ENCODE measurements around the gene RGL1.
"Not testable (repeated sequence)": the region's sequence is repeated elsewhere in the genome, so short reads cannot be mapped to it uniquely, and the experiment has no call there.

RGL1 gene

GRCh38 chr1:183783767-183784637, 20.9 kb upstream of the RGL1 start:
- intact Hi-C loops (cut with DNase I): no loop called here
- peak in 4 of 10 donors; percentile 22 to 84 (median 34) for DNase-seq

GRCh38 chr1:183785921-183786320, 19.0 kb upstream of the RGL1 start:
- intact Hi-C loops (cut with DNase I); DNase-seq: not testable (repeated sequence)

GRCh38 chr1:183787704-183788103, 17.2 kb upstream of the RGL1 start:
- intact Hi-C loops (cut with DNase I): no loop called here
- no peak for DNase-seq

DNA sequence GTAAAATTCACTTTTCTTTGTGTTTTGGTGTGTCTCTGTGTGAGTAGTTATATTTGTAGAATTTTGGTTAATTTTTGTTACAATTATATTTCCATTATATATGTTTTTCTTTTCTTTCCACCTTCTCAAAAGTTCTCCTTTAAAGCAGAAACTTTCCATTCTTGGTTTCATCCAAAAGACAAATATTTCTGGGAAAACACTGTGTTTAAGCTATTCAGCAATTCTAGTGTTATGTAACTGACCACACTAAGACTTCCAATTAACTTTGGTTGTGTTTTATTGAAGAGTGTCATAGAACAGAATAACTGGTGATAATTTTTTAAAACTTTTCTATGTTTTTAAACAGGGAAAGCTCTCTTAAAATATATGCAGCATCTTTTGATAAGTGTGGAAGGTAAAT, 13.6 kb upstream of the RGL1 start:
- intact Hi-C loops (cut with DNase I): no loop called here

DNA sequence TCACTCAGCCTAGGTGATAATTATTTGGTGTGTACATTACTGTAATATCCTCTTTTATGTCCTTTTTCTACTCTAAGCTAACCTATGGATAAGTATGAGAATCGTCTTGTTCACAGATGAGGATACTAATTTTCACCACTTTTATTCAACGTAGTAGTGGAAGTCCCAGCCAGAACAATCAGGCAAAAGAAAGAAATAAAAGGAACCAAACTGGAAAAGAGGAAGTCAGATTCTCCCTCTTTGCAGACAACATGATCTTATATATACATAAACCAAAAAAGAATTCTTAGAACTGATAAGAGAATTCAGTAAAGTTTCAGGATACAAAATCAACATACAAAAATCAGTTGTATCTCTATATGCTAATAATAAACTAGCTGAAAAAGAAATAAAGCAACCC, 12.6 kb upstream of the RGL1 start:
- intact Hi-C loops (cut with DNase I): no loop called here
- no peak for DNase-seq

More for the DNA sequence above, 13.6 kb upstream of the RGL1 start:
- DNase-seq: no peak

GRCh38 chr1:183794088-183794487, 10.8 kb upstream of the RGL1 start:
- no peak for DNase-seq
- intact Hi-C loops (cut with DNase I): no loop called here

GRCh38 chr1:183800449-183800848, 4.5 kb upstream of the RGL1 start:
- intact Hi-C loops (cut with DNase I): loop anchor here (10.0 kb wide), 2 partner anchors 156 to 254 kb away; partner anchors contain the start of gene TSEN15
- DNase-seq: no peak

GRCh38 chr1:183801649-183802048, 3.3 kb upstream of the RGL1 start:
- intact Hi-C loops (cut with DNase I): loop anchor here (10.0 kb wide), 2 partner anchors 157 to 253 kb away; partner anchors contain the start of gene TSEN15
- DNase-seq: no peak

GRCh38 chr1:183804387-183804786, 533 bp upstream of the RGL1 start:
- intact Hi-C loops (cut with DNase I): loop anchor here (2.0 to 10.0 kb wide), 3 partner anchors 66 to 250 kb away; partner anchors contain the start of gene TSEN15
- peak in 1 of 10 donors; percentile 76 for DNase-seq

- intact Hi-C loops (cut with DNase I): loop anchor here (5.0 to 10.0 kb wide), 3 partner anchors 106 to 249 kb away; partner anchors contain the start of gene TSEN15
- DNase-seq: no peak
Observed at GRCh38 chr1:183806125-183806524, 1.2 kb downstream of the RGL1 start.

DNA sequence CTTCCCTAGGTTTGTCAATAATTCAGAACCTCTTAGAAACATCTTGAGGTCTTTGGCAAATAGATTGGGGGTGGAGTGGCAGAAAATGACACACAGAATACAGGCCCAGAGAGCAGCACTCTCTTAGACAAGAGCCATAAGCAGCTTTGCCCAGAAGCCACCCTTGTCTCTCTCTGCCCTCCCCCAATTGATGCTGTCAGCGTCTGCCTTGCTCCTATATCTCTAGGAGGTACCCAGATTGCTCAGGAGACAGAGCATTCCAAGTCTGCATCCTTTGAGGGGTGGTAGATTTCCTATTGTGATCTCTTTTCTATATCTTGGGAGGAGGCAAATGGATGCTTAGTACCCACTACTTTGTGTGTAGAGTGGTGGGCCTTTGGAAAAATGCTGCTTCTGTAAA, 1.8 kb downstream of the RGL1 start:
- no peak for DNase-seq
- intact Hi-C loops (cut with DNase I): loop anchor here (5.0 to 10.0 kb wide), 3 partner anchors 106 to 248 kb away; partner anchors contain the start of gene TSEN15

- peak in 2 of 10 donors; percentile 16 to 83 for DNase-seq
- intact Hi-C loops (cut with DNase I): loop anchor here (5.0 to 10.0 kb wide), 3 partner anchors 105 to 247 kb away; partner anchors contain the start of gene TSEN15
Observed at GRCh38 chr1:183807549-183808168, 2.7 kb downstream of the RGL1 start.

GRCh38 chr1:183808296-183809027, 3.5 kb downstream of the RGL1 start:
- no peak for DNase-seq
- intact Hi-C loops (cut with DNase I): loop anchor here (5.0 to 10.0 kb wide), 3 partner anchors 104 to 246 kb away; partner anchors contain the start of gene TSEN15

GRCh38 chr1:183810121-183810520, 5.2 kb downstream of the RGL1 start:
- DNase-seq: no peak

DNA sequence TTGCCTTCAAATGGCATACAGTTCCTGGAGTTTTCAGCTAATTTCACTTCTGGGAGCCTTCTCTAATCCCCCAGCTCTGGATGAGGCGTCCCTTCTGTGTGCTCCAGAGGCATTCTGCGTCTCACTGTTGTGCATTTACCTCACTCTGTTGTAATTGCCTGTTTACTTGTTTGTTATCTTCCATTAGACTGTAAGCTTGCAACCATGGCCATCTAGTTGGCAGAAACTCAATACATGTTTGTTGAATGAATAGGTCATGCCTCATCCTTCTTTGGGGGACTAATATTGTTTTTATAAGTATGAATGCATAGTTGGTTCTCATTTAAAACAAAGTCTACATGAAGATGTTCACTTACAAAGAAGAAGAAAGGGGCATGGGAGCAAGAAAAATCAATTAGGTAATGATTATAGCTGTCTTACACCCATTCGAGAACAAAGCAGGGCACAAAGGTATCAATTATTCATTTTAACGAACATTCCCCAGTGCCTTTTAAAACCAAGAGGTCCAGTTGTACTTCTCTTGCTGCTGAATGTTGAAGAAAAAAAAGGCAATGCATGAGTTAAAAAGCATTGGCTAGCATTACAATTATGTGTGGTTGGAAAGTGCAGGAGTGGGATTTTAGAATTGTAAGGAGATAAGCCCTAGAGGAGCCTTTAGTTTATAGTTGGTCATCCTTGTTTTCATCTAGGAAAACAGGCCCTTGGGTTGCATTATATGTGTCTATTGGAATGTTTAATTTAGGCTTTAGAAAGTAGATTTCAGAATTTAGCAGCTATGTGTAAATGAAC, 6.0 kb downstream of the RGL1 start:
- DNase-seq: no peak
- intact Hi-C loops (cut with DNase I): no loop called here

More at GRCh38 chr1:183810121-183810520, 5.2 kb downstream of the RGL1 start:
- intact Hi-C loops (cut with DNase I): no loop called here

DNA sequence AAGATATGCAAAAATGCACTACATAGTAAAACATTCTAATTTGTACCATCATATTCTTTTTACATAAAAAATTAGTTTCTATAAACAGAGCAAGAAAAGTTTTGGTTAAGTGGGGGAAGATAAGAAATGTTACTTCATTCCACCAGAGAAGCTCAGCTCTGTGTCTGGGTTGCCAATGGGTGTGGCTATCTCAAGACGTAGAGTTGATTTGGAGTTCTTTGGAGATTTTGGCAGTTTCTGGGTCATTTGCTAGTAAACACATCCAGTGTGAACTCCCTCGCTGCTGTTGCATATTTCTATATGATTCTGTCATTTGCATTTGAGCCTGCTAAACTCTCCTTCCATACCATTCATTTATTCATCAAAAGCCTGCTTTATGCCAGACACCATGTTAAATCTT, 7.2 kb downstream of the RGL1 start:
- DNase-seq: no peak

GRCh38 chr1:183812686-183813569, 8.0 kb downstream of the RGL1 start:
- intact Hi-C loops (cut with DNase I): no loop called here
- no peak for DNase-seq

More for the DNA sequence above, 7.2 kb downstream of the RGL1 start:
- intact Hi-C loops (cut with DNase I): no loop called here

GRCh38 chr1:183814121-183814681, 9.3 kb downstream of the RGL1 start:
- DNase-seq: no peak
- intact Hi-C loops (cut with DNase I): no loop called here
